Myometrial cell (primary cell): ENCODE data around the gene NDUFA3. TPM values are rescaled to one million over a fixed set of nuclear protein-coding genes. Genes with fewer than 3 reads are reported as not detected.

Experiments
- total RNA-seq: library from RNA; depleted of rRNA; stranded (reverse); fragments of >200 nt; gene quantifications from 2 replicates; pipeline ENCODE4 v1.2.3, GENCODE V29; 2015

The NDUFA3 gene
- 10.3 and 42.7 TPM in 2 replicates for total RNA-seq

GRCh38 chr19:54102421-54103169, at the start of gene NDUFA3:
Gene NDUFA3 (plus strand): TSS chr19:54102855. CDS start chr19:54102879, 24 bp downstream.

GRCh38 chr19:54063350-54064116, 39.1 kb upstream of the NDUFA3 start, which contains the start of gene VSTM1:
Gene VSTM1 (minus strand): TSS chr19:54063897. CDS start chr19:54063777, 120 bp downstream.

GRCh38 chr19:54081032-54081431, 21.6 kb upstream of the NDUFA3 start, which contains the start of gene TARM1:
Gene TARM1 (minus strand): TSS chr19:54081365. CDS start chr19:54081340, 25 bp downstream.

GRCh38 chr19:54100561-54100960, 2.1 kb upstream of the NDUFA3 start, which contains the start of gene OSCAR:
Gene OSCAR (minus strand): TSS chr19:54100803. CDS start chr19:54100792, 11 bp downstream.

GRCh38 chr19:54115109-54116063, 12.7 kb downstream of the NDUFA3 start, which contains the start of the genes PRPF31 and TFPT:
Gene PRPF31 (plus strand): TSS chr19:54115754. CDS start chr19:54118279, 2,525 bp downstream.
Gene TFPT (minus strand): TSS chr19:54115657. CDS start chr19:54115269, 388 bp downstream.

GRCh38 chr19:54137699-54138488, 35.2 kb downstream of the NDUFA3 start, which contains the start of gene CNOT3:
Gene CNOT3 (plus strand): TSS chr19:54137762. CDS start chr19:54142979, 5,217 bp downstream.

Other genes with a start within 250 kb of the NDUFA3 start
- 67.2 and 68.3 TPM in 2 replicates for gene MYADM, start 235.0 kb upstream of the NDUFA3 start, total RNA-seq
- gene PRKCG, start 220.7 kb upstream of the NDUFA3 start, total RNA-seq, result not detected in 2 replicates
- under 0.01 TPM in 1 of 2 replicates, not detected in the other for gene CACNG7, start 193.6 kb upstream of the NDUFA3 start, total RNA-seq
- under 0.01 TPM in 2 replicates for gene CACNG8, start 139.9 kb upstream of the NDUFA3 start, total RNA-seq
- 0.18 and 1.2 TPM in 2 replicates for gene CACNG6, start 111.2 kb upstream of the NDUFA3 start, total RNA-seq
- gene VSTM1, start 39.0 kb upstream of the NDUFA3 start, total RNA-seq, result not detected in 2 replicates
- not detected in 2 replicates for gene TARM1, start 21.5 kb upstream of the NDUFA3 start, total RNA-seq
- under 0.01 TPM in 1 of 2 replicates, not detected in the other for gene OSCAR, start 2.1 kb upstream of the NDUFA3 start, total RNA-seq
- 22.0 and 31.4 TPM in 2 replicates for gene TFPT, start 12.8 kb downstream of the NDUFA3 start, total RNA-seq
- 79.4 and 89.7 TPM in 2 replicates for gene PRPF31, start 12.9 kb downstream of the NDUFA3 start, total RNA-seq
- 10.3 and 26.2 TPM in 2 replicates for gene CNOT3, start 34.9 kb downstream of the NDUFA3 start, total RNA-seq
- gene LENG1, start 56.9 kb downstream of the NDUFA3 start, total RNA-seq, result 3.7 and 4.0 TPM in 2 replicates
- not detected in 2 replicates for gene TMC4, start 70.3 kb downstream of the NDUFA3 start, total RNA-seq
- gene MBOAT7, start 86.7 kb downstream of the NDUFA3 start, total RNA-seq, result 257 and 295 TPM in 2 replicates
- gene TSEN34, start 88.5 kb downstream of the NDUFA3 start, total RNA-seq, result 126 and 135 TPM in 2 replicates
- 2,808 and 2,848 TPM in 2 replicates for gene RPS9, start 98.0 kb downstream of the NDUFA3 start, total RNA-seq
- gene LILRB3, start 120.2 kb downstream of the NDUFA3 start, total RNA-seq, result not detected in 2 replicates
- not detected in 2 replicates for gene LILRA6, start 139.9 kb downstream of the NDUFA3 start, total RNA-seq
- gene LILRB5, start 154.4 kb downstream of the NDUFA3 start, total RNA-seq, result not detected in 2 replicates
- gene LILRB2, start 178.3 kb downstream of the NDUFA3 start, total RNA-seq, result not detected in 2 replicates
- not detected in 2 replicates for gene LILRA5, start 210.3 kb downstream of the NDUFA3 start, total RNA-seq
- gene LILRA4, start 236.3 kb downstream of the NDUFA3 start, total RNA-seq, result not detected in 2 replicates